ENCODE measurements around the gene EIF4G3.
"Not testable (repeated sequence)": the region's sequence is repeated elsewhere in the genome, so short reads cannot be mapped to it uniquely, and the experiment has no call there.

The EIF4G3 gene

GRCh38 chr1:21099869-21100131 lies 76.9 kb downstream of the EIF4G3 start:
- no peak for DNase-seq

- DNase-seq = peak; percentile 52
Measured at GRCh38 chr1:21099034-21099868, 77.4 kb downstream of the EIF4G3 start.

- no peak for DNase-seq
Measured at GRCh38 chr1:21098186-21098915, 78.3 kb downstream of the EIF4G3 start.

GRCh38 chr1:21097729-21098128 lies 79.0 kb downstream of the EIF4G3 start:
- no peak for DNase-seq

GRCh38 chr1:21095976-21096375 lies 80.7 kb downstream of the EIF4G3 start:
- DNase-seq = no peak

- not testable (repeated sequence) for DNase-seq
Measured at GRCh38 chr1:21094282-21094681, 82.4 kb downstream of the EIF4G3 start.

GRCh38 chr1:21093271-21093958 lies 83.3 kb downstream of the EIF4G3 start:
- not testable (repeated sequence) for DNase-seq

GRCh38 chr1:21092545-21092944 lies 84.2 kb downstream of the EIF4G3 start:
- not testable (repeated sequence) for DNase-seq

GRCh38 chr1:21091053-21091690 lies 85.5 kb downstream of the EIF4G3 start:
- peak; percentile 40 for DNase-seq

GRCh38 chr1:21090463-21090862 lies 86.2 kb downstream of the EIF4G3 start:
- no peak for DNase-seq

GRCh38 chr1:21089731-21090130 lies 87.0 kb downstream of the EIF4G3 start:
- peak; percentile 9 for DNase-seq

- no peak for DNase-seq
Measured at GRCh38 chr1:21089299-21089698, 87.4 kb downstream of the EIF4G3 start.

GRCh38 chr1:21084111-21084810 lies 92.4 kb downstream of the EIF4G3 start:
- no peak for DNase-seq

- no peak for DNase-seq
Measured at GRCh38 chr1:21082073-21082472, 94.6 kb downstream of the EIF4G3 start.

GRCh38 chr1:21077085-21077484 lies 99.6 kb downstream of the EIF4G3 start:
- DNase-seq = peak; percentile 9

GRCh38 chr1:21072721-21073120 lies 104.0 kb downstream of the EIF4G3 start:
- DNase-seq = no peak

- DNase-seq = no peak
Measured at GRCh38 chr1:21069549-21069948, 107.1 kb downstream of the EIF4G3 start.

- DNase-seq = no peak
Measured at GRCh38 chr1:21068937-21069336, 107.8 kb downstream of the EIF4G3 start.

GRCh38 chr1:21067551-21068227 lies 109.0 kb downstream of the EIF4G3 start:
- DNase-seq = no peak

- peak; percentile 7 for DNase-seq
Measured at GRCh38 chr1:21066356-21067012, 110.2 kb downstream of the EIF4G3 start.

- no peak for DNase-seq
Measured at GRCh38 chr1:21065851-21066250, 110.8 kb downstream of the EIF4G3 start.

- no peak for DNase-seq
Measured at GRCh38 chr1:21064057-21064456, 112.6 kb downstream of the EIF4G3 start.
